Coronary artery (tissue), 2 donors: Measurements from ENCODE around the gene MAFB.
A peak's percentile ranks its signal among the peaks of the same experiment; 100 is the strongest.

Experiments used
- DNase-seq: peaks from one replicate; pipeline ENCODE4 v3.0.0-alpha.2; 2017; ENCODE audit warnings: low spot score
- H3K27ac ChIP-seq, 2 donors: fragments of 200-600 bp; sonication (generic); one replicate each; pipeline ENCODE4 v1.5.1; 2016 to 2019
- H3K4me3 ChIP-seq: fragments of 200-600 bp; sonication (generic); 2 replicates; pipeline ENCODE4 v1.5.1; 2016; ENCODE audit warnings: mild to moderate bottlenecking, moderate library complexity
- TF ChIP-seq, protein P1 (sequence below): fragments of 200-600 bp; sonication (generic); IDR thresholded peaks from one replicate; pipeline ENCODE4 v1.5.1; 2019; ENCODE audit warnings: antibody characterized with exemption

Gene MAFB

GRCh38 chr20:40663991-40664880 is 24.8 kb downstream of the MAFB start:
- TF ChIP-seq, protein P1, sequence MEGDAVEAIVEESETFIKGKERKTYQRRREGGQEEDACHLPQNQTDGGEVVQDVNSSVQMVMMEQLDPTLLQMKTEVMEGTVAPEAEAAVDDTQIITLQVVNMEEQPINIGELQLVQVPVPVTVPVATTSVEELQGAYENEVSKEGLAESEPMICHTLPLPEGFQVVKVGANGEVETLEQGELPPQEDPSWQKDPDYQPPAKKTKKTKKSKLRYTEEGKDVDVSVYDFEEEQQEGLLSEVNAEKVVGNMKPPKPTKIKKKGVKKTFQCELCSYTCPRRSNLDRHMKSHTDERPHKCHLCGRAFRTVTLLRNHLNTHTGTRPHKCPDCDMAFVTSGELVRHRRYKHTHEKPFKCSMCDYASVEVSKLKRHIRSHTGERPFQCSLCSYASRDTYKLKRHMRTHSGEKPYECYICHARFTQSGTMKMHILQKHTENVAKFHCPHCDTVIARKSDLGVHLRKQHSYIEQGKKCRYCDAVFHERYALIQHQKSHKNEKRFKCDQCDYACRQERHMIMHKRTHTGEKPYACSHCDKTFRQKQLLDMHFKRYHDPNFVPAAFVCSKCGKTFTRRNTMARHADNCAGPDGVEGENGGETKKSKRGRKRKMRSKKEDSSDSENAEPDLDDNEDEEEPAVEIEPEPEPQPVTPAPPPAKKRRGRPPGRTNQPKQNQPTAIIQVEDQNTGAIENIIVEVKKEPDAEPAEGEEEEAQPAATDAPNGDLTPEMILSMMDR: no peak
- H3K4me3 ChIP-seq: no peak overlapping the region

DNA sequence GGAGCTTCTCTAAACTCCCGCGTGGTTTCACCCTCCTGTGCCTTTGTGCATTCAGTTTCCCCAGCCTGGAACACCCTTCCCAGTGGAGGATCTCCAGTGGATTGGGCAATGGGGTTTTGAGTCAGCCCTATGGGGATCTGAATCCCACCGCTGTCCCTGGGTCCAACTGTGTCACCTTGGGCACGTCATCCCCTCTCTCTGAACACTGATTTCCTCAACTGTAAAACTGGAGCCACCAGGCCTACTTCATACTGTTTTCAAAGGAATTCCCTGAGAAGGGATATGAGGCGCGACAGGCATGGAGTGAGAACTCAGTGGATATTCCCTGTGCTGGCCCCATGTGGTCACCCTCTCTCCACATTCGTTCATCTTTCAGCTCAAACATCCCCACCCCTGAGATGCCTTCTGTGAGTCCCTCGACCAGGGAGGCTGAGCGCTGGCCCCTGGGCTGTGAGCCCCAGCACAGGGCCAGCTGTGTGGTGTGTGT is 25.7 kb downstream of the MAFB start:
- H3K4me3 ChIP-seq: no peak overlapping the region
- DNase-seq: no peak
- TF ChIP-seq, protein P1: no peak
- no peak overlapping the region for H3K27ac ChIP-seq

More at GRCh38 chr20:40663991-40664880, 24.8 kb downstream of the MAFB start:
- no peak overlapping the region for H3K27ac ChIP-seq
- no peak for DNase-seq

DNA sequence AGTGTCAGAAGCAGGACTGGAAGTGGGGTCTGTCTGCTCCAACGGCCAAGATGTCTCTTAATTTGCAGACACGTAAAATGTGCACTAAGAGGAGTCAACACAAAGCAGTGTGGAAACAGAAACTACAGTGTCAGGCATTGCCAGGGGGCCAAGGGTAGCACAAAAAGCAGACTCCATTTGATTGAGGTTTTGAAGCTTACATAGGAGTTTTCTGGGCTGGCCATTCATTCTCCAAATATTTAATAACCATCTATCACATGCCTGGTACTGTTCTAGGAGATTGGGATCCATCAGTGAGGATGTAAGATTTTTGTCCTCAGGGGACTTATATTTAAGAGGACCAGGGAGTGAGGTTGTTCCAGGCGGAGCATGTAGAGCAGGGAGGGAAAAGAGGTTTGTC is 29.5 kb downstream of the MAFB start:
- TF ChIP-seq, protein P1: no peak
- DNase-seq: no peak
- H3K27ac ChIP-seq: no peak overlapping the region
- H3K4me3 ChIP-seq: no peak overlapping the region

DNA sequence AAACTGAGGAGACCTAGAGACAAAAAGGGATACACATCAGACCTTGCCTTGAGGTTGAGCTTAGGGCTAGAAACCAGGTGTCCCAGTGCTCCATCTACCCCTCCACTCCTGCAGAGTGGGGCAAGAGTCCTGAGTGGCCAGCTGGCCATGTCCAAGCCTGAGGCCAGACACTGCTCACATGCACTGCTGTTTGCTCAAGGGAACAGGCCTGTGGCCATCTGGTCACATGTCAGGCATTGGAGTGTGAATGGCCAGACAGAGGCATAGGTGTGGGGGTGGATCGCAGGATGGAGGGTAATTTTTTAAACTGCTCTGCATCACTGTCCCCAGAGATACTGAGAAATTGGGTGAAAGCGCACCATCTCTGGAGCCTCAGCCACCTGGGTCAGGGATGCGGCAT is 30.5 kb downstream of the MAFB start:
- TF ChIP-seq, protein P1: no peak
- Histone ChIP-seq H3K4me3 (no peak overlapping the region), H3K27ac (no peak overlapping the region)
- DNase-seq: no peak

GRCh38 chr20:40657526-40657925 is 31.5 kb downstream of the MAFB start:
- H3K4me3 ChIP-seq: no peak overlapping the region
- peak overlapping the region in 1 of 2 donors; percentile 50 for H3K27ac ChIP-seq
- DNase-seq: no peak
- TF ChIP-seq, protein P1: no peak

DNA sequence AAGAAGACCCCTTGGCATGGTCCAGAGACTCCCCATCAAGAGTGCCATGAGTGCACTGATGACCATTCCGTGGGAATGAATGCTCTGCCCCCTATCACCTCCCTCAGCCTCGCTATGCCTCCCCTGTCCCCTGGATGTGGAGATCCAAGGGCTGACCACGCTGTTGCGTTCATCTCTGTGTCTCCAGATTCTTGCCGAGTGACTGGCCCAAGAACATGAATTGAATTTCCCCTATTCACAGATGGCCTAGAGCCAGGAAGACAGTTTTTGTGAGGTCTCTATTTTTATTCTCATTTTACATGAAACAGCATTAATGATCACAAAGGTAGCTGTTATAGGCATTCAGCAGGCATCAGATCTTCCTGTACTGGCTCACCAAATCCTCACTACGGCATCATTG is 33.6 kb downstream of the MAFB start:
- Histone ChIP-seq H3K4me3 (no peak overlapping the region), H3K27ac (no peak overlapping the region)
- no peak for DNase-seq
- TF ChIP-seq, protein P1: no peak

GRCh38 chr20:40654876-40655275 is 34.2 kb downstream of the MAFB start:
- TF ChIP-seq, protein P1: no peak
- Histone ChIP-seq H3K4me3 (no peak overlapping the region), H3K27ac (no peak overlapping the region)
- no peak for DNase-seq
